ENCODE results near the gene PDCD11.

The PDCD11 gene

DNA sequence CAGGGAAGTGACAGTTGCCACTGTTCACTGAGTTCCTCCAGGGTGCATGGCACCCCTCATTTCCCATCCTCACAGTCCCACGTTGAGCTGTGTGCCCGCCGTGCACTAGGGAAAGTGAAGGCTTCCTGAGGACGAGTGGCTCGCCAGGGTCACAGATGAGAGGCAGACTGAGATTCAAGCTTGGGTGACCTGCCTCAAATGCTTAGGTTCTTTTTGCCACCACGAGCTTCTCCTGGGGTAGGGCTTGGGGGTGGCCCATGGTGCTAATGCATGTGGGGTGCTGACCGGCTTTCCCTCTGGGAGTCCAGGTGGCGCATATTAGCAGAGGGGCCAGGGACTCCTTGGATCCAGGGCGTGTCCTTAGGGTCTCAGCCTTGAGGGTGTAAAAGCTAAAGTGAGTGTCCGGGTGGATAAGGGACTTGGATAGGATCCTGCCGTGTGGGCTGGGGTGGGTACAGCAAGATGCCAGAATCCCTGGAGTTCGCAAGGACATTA lies 53.8 kb downstream of the PDCD11 start:
- DNase-seq (ENCODE audit: low spot score) = no peak

DNA sequence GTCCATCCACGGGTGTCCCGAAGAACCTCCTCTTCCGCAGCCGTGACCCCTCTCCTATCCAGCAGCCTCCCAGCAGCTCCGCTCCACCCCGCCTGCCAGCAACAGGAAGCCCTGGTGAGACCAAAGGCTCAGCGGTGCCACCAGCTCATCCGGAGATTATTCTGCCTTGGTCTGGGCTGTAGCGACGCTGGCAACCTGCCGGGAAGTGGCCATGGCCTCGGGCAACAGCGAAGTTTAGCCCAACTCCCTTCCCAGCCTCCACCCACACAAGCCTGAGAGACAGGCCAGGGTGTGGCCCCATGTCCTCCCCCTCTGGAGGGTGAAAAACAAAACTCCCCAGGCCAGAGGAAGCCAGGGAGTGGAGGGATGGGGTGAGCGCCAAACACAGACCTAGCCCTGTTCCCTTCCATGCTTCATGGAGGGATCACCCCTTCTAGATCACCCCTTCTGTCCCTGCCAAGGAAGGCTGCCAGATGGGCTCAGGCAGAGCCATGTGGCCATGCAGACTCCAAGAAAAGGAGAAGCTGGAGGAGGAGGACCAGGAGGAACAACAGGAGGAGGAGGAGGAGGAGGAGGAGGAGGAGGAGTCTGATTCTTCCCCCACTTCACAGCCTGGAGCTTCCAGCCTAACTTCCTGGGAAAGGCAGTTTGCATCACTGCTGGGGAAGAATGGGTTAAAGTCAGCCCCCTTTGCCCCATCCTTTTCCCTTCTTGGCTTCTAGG lies 54.8 kb downstream of the PDCD11 start:
- peak; percentile 28 for DNase-seq (ENCODE audit: low spot score)

DNA sequence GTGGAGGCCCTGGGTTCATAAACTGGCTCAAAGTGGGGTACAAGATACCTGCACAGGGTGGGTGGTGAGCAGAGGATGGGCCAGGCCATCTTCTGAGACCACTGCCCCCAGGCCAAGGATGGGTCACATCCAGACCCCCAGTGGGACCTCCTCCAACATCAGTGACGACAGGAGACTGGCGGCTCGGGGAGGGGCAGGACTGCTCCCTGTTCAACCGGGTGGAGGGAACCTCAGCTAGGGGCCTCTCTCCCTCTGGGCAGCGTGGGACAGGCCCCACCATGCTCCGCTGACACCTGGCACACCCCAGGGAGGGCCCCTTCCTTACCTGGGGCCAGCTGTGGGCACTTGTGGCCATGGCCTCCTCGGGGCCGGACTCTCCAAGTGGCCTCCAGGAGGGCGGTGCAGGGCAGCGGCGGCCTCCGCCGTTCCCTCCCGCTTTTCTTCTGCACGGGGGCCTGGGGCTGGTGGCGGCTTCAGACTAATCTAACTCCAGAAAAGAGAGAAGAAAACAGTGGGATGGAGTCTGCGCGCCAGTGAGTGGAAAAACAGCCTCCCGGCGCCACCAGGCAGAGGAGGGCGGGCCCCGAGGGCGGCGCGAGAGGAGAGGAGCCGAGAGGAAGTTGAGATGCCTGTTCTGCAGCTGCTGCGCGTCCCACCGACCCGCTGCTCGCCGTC lies 55.5 kb downstream of the PDCD11 start, which contains the start of gene CALHM2:
CALHM2 (minus strand) TSS at position 540 of the 675 bp plus-strand sequence. CDS start 2,429 bp downstream, outside the sequence.
- no peak for DNase-seq (ENCODE audit: low spot score)

DNA sequence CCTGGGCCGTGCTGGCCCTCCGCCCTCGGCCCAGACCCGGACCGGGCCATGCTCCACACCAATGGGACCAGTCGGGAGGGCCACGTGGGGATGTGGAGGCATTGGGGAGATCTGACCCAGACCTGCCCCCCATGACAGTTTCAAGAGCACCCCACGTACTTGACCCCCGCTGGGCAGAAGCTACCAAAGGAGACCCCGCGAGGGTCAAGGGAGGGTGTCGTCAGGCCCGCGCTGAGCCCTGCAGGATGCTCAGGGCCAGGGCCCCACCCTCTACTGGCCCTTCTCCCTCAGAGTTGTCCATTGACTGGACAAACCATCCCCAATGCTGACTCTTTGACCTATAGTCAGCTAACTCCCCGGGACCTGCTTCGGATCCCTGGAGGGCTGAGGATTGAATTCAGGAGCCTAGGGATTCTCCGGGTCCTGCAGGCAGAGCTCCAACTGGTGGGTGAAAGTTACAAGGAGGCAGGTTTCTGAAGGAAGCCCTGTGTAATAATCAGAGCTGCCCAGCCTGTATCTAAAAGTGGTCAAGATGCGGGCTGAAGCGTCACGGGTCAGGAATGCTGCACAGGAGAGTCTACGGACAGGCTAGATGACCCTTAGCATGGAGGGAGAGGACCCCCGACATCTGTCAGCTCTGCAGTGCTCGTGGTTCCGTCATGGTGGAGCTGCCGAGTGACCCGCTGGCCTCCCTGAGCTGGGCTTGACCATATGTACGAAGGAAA lies 56.2 kb downstream of the PDCD11 start:
- no peak for DNase-seq (ENCODE audit: low spot score)

DNA sequence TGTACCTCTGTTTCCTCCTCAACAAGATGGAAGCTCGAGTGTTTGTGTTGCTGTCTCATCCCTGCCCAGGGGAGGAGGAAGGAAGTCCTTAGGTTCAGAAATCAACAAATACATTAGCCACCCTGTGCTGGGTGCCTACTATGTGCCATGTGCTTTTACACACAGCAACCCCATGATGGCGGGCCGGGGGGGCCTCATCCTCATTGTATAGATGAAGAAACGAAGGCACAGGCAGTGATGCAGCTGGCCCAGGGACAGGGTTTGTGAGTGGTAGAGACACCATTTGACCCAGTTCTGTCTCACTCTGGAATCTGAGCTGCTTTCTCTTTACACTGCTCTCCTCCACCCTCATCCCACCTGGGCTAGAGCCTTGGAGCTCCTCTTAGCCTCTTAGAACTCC lies 57.6 kb downstream of the PDCD11 start:
- no peak for DNase-seq (ENCODE audit: low spot score)

DNA sequence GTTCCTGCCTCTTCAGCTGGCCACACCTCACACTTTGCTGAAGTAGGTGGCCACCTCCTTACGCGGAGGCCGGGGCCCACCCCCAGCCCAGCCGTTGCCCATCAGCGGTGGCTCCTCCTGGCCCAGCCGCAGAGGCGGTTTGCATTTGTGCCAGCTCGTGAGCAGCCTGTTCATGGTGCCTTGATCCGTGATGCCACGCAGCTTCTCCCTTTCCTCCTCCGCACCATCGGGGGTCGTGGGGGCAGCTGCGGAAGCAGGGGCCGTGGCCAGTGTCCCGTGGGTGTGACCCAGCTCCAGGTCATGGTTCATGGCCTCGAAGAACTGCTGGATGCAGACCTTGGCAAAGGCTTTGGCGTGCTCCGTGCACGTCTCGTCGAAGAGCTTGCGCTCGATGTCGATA lies 58.8 kb downstream of the PDCD11 start:
- DNase-seq (ENCODE audit: low spot score) = no peak

DNA sequence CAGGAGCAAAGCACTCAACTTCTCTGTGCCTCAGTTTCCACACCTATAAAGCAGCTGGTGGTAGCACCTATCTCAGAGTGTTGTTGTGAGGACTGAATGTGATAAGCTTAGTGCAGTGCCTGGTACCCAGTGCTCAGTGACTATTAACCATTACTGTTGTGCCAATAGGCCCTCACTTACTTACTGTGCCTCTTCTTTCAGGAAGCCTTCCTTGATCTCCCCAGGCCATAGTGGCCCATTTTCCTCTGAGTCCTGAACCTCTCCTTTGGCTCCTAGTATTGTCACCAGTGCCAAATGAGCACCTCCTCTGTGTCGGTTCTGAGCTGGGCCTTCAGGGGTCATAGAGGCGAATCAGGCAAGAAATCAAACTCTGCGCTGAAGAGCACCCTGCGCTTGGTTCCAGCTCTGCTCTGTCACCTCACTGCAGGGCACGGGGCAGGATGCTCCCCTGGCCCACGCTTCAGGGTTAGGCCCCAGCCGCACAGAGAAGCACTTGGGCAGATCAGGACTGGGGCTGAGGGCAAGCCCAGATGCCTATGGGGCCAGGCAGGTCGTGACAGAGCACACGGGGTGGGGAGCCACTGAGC lies 59.7 kb downstream of the PDCD11 start:
- DNase-seq (ENCODE audit: low spot score) = no peak

DNA sequence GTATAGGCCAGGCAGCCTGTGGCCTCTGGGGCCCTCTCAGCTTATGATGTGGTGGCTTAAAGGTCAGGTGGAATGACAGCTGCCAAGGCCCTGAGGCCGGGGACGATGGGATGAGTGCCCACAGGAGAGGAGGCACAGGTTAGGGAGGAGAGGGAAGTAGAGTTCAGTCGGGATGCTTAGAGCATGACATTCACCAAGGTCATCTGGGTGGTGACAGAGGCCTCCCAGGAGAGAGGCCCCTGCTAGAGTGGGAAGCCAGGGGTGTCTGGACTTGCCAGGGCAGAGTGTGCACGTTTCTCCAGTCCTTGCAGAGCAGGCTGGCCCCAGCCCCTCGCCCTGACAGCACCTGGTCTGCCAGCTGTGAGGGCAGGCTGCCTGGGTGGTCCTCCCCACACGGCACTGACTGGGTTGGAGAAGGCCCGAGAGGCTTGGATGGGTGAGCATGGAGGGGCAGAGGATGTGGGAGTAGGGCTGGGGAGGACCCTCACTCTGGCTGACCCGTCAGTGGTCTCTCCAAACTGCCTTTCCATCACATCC lies 60.8 kb downstream of the PDCD11 start:
- DNase-seq (ENCODE audit: low spot score) = no peak

DNA sequence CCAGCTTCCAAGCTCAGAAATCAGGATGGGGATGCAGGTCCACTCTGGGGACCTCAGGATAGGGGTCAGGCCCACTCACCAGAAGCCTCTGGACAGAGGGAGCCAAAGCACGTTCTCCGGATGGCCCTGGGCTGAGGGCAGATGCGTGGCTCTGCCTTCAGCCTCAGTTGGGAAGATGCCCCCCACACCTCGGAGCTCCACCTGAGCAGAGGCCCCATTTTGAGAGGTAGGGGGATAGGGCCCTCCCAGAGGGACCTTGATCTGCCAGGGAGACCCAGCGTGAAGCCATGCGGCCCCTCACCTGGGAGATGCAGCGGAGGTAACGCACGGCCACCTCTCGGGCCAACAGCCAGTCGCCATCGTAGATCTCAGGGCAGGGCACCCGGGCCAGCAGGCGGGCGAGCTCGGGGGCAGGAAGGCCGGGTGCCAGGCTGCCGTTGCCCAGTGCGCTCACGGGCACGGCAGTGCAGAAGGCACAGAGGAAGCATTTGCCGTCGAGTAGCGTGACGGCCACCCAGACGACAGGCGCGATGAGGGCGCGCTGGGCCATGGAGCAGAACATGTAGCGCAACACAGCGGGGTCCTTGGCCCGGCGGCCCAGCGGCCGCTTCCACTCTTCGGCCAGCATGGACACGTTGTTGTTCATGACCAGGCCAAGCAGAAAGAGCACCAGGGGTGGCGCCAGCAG lies 61.6 kb downstream of the PDCD11 start:
- no peak for DNase-seq (ENCODE audit: low spot score)

DNA sequence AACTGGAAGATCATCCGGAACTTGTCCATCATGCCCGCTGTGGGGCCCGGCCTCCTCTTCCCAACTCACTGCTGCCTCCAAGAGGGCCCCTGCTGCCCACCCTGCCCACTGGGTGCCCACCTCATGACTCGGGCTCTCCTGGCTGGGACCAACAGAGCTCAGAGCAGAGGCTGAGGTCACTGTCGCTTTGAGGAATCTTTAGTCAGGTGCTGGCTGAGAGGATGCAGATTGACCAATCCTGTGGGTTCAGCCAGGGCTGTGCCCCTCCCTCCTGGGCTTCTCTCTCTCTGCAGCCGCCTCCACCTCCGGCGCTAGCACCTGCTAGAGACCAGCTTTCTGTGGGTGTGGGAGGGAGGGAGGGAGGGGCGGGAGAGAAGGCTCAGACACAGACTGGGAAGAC lies 62.3 kb downstream of the PDCD11 start, which contains the start of gene CALHM1:
CALHM1 (minus strand) TSS at position 181 of the 400 bp plus-strand sequence; CDS start at position 32, 149 bp downstream.
- DNase-seq (ENCODE audit: low spot score) = no peak

DNA sequence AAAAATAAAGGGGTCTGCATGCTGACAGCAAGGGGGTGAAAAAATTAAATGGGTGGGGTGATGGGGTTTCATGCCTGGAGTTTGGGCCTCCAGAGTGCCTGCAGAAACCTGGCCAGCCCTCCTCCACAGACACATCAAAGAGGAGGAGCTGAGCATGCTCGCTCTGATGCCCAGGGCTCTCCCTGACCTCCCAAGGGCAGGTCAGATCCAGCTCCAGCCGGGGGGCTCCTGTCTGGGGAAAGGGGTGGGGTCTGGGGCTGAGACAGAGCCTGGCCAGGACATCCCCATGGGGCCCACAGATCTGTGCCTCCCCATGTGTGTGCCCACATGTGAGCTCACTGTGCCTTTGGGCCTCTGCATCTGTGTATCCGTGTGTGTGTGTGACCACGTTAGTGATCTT lies 63.2 kb downstream of the PDCD11 start:
- no peak for DNase-seq (ENCODE audit: low spot score)

DNA sequence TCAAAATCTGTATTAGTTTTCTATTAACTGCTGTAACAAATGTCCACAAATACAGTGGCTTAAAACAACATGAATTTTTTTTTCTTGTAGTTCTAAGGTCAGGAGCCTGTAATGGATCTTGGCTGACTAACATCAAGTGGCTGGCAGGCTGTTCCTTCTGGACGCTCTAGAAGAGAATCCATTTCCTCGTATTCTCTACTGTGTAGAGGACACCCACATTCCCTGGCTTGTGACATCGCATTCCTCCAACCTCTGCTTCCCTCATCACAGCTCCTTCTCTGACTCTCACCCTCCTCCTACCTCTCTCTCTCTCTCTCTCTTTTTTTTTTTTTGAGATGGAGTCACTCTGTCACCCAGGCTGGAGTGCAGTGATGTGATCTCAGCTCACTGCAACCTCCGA lies 67.1 kb downstream of the PDCD11 start:
- no peak for DNase-seq (ENCODE audit: low spot score)

DNA sequence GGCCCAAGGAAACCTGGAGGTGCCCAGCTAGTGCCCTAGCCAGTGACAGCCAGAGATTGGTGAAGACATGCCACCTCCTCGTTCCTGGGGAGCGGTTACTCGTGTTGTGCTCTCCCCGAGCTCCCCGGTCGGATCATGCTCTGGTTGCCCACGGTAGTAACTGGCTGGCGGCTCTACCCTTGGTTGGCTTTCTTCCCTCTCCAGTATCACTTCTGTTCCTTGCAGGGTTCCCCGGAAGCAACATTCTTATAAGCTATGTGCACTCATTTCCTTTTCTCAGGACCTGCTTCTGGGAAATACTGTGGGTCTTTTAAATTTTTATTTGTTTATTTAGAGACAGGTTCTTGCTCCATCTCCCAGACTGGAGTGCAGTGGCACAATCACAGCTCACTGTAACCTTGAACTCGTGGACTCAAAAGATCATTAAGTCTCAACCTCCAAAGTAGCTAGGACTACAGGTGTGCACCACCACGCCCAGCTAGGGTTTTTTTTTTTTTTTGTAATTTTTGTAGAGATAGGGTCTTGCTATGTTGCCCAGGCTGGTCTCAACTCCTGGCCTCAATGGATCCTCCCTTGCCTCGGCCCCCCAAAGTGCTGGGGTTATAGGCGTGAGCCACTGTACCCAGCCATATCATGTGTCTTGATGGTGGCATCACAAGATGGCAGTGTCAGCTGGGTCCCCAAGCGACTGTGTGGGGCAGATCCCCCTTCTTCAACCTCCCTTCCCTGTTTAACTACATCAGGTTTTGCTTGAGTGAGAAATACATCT lies 69.2 kb downstream of the PDCD11 start:
- no peak for DNase-seq (ENCODE audit: low spot score)

DNA sequence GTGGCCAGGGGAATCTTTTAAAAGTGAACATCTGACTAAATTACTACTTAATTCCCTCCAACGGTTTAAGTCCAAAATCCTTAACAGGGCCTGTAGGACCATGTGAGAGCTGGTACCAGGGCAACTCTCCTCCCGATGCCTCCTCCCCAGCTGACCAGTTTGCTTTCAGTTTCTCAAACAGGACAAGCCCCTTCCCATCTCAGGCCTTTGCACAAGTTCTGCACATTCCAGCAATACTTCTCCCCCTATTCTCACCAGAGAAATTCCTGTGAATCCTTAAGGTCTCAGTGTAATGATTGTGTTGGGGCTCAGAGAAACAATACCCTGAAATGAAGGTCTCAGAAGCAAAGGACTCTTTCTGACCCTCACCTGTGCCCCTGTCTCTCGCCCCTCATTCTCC lies 70.3 kb downstream of the PDCD11 start:
- no peak for DNase-seq (ENCODE audit: low spot score)

DNA sequence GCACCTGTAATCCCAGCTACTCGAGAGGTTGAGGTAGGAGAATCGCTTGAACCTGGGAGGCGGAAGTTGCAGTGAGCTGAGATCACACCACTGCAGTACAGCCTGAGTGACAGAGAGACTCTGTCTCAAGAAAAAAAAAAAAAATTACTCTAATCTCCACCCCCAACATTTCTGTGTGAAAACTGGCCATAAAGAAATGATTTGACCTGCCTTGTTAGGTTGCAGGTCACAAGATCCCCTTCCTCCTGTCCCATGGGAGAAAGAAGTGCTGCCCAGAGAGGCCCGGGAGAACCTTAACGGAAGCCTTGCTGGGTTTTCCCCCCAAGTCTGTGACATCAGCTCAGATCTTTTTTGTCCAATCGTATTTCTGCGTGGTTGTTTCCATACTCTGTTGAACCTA lies 71.0 kb downstream of the PDCD11 start:
- no peak for DNase-seq (ENCODE audit: low spot score)

DNA sequence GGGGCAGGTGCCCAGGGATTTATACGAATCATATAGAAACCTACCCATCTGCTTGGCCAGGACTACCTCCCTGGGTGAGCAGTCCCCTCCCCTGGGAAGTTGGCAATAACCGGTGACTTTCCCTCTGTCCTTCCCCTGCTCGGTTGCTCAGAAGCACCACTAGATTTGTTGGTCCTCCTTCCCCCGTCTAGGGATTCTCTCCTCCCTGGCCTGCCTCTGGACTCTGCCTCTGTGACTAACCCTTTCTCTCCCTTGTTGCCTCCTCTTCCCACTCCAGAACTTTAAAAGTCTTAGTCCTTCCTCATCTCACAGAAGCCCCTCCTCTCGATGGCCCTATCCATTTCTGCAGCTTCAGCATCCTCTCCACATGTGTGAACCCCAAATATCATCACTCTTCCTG lies 72.8 kb downstream of the PDCD11 start:
- no peak for DNase-seq (ENCODE audit: low spot score)

DNA sequence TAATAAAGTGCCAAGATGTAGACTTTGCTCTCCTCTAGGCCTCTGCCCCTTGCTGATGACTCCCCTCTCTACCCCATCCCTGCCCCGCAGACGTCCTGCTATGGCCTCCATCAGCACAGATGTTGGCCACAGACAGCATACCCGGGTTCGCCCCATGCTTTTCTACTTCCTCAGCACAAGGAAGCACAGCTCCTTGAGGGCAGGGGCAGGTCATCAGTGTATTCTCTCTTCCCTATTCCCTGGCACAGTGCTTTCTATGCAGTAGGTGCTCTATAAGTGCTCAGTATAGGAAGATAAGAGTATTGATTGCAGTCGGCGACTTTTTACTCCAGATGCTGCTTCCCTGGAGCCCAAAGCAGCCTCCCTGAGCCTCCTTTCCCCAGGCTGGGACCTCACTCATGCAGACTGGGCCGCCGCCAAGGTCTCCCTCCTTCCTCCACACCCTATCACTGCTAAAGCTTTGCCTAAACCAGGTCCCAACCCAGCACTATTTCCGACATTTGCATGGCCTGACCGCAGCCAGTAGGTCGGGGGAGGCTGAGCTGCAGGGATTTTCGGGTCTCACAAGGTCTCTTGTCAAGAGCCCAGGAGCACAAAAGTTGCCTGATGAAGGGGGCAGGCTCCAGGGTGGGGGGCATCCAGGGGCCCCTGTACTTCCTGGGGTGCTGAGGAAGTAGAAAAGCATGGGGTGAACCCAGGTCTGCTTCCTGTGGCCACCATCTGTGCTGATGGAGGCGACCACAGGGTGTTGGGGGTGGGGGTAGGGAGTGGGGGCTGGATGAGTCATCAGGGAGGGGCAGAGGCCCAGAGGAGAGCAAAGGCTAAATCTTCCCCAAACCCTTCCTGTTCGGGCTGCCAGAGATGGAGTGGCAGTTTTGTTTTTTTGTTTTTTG lies 74.6 kb downstream of the PDCD11 start:
- peak; percentile 28 for DNase-seq (ENCODE audit: low spot score)

DNA sequence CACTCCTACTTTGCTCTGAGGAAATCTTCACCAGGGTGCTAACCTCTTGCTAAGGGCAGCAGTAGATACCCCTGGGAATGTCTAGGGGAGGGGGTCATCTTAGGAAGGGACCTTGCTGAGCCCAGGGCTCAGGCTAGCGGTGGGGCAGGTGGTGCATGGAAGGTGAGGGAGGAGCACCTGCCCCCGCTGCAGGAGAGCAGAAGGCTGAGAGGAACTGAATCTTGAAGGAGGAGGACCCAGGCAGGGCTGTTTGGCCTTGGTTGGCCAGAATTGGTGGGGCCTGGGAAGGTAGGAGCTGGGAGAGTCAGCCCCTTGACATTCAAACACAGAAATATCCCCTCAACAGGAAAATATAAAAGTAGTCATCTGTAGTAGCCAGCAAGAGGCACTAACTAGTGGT lies 75.6 kb downstream of the PDCD11 start:
- no peak for DNase-seq (ENCODE audit: low spot score)

DNA sequence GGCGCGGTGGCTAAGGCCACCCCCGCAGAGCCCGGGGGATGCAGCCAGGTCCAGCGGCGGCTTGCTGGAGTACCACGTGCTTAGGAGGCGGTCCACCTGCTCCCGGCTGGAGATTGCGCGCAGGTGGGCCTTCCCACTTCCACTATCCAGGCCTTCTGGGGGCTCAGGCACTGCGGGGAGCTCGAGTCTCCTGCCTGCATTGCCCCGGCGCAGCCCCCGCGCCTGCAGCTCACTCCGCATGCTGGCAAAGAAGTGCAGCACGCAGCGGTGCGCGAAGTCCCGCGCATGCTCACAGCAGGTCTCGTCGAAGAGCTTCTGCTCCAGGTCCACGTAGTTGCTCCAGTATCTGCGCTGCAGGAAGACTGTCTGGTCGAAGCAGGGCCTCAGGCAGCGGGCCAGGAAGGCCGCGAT lies 76.8 kb downstream of the PDCD11 start:
- no peak for DNase-seq (ENCODE audit: low spot score)

DNA sequence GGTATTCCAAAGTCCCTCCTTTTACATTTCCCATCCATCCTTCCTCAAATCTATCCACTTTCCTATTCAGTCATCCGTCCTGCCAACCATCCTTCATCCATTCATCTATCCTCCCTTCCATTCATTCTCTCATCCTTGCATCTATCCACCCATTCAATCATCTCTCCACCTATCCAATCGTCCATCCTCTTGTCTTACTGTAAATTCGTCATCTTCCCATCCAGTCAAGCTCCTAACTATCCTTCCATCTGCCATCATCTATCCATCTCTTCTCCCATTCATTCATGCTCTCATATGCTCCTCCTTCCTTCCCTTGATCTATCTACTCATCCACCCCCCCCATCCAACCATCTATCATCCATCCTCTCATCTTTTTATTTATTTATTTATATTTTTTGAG lies 77.7 kb downstream of the PDCD11 start:
- DNase-seq (ENCODE audit: low spot score) = no peak

All from LoVo (cell line).